SKM-1 treated with dmso at 0.1 percent for 144 hours (cell line): ENCODE measurements around the gene ELMO2.
"Not testable (repeated sequence)": the region's sequence is repeated elsewhere in the genome, so short reads cannot be mapped to it uniquely, and the experiment has no call there.

ENCODE experiments used
- DNase-seq: peaks from one replicate; lab custom pipeline; 2025; ENCODE audit not compliant: unreplicated experiment; lab: John Stamatoyannopoulos, UW

The ELMO2 gene

GRCh38 chr20:46407671-46407996, 1.2 kb upstream of the ELMO2 start:
- DNase-seq: no peak

GRCh38 chr20:46406986-46407670, 713 bp upstream of the ELMO2 start:
- peak; percentile 65 for DNase-seq

GRCh38 chr20:46402331-46402811, 4.0 kb downstream of the ELMO2 start:
- DNase-seq: no peak

GRCh38 chr20:46401478-46401860, 4.9 kb downstream of the ELMO2 start:
- no peak for DNase-seq

- DNase-seq: no peak
Measured at GRCh38 chr20:46400828-46401477, 5.5 kb downstream of the ELMO2 start.

GRCh38 chr20:46400253-46400652, 6.2 kb downstream of the ELMO2 start:
- DNase-seq: peak; percentile 88

GRCh38 chr20:46399401-46399800, 7.0 kb downstream of the ELMO2 start:
- DNase-seq: no peak

- DNase-seq: no peak
Measured at GRCh38 chr20:46398963-46399362, 7.5 kb downstream of the ELMO2 start.

GRCh38 chr20:46396052-46396740, 10.2 kb downstream of the ELMO2 start:
- no peak for DNase-seq

GRCh38 chr20:46394872-46395760, 11.3 kb downstream of the ELMO2 start:
- no peak for DNase-seq

GRCh38 chr20:46393967-46394366, 12.4 kb downstream of the ELMO2 start:
- no peak for DNase-seq

- DNase-seq: no peak
Measured at GRCh38 chr20:46388937-46389336, 17.5 kb downstream of the ELMO2 start.

GRCh38 chr20:46388201-46388836, 18.1 kb downstream of the ELMO2 start:
- DNase-seq: no peak

GRCh38 chr20:46387054-46387453, 19.4 kb downstream of the ELMO2 start:
- not testable (repeated sequence) for DNase-seq

- DNase-seq: no peak
Measured at GRCh38 chr20:46378412-46379009, 27.9 kb downstream of the ELMO2 start.

- DNase-seq: no peak
Measured at GRCh38 chr20:46377518-46377917, 28.9 kb downstream of the ELMO2 start.

- no peak for DNase-seq
Measured at GRCh38 chr20:46376196-46376785, 30.1 kb downstream of the ELMO2 start.

GRCh38 chr20:46375771-46376170, 30.6 kb downstream of the ELMO2 start:
- DNase-seq: no peak

GRCh38 chr20:46374383-46374782, 32.0 kb downstream of the ELMO2 start:
- DNase-seq: no peak

GRCh38 chr20:46371656-46372055, 34.8 kb downstream of the ELMO2 start:
- DNase-seq: no peak
